Ovary (tissue), 10 donors: ENCODE results near the gene TPM1. TPM values are rescaled to one million over a fixed set of nuclear protein-coding genes. Genes with fewer than 3 reads are reported as not detected.
"Not testable (repeated sequence)": the region's sequence is repeated elsewhere in the genome, so short reads cannot be mapped to it uniquely, and the experiment has no call there.

Experiments
- DNase-seq, 5 donors: peaks; one replicate each; pipeline ENCODE4 v3.0.0-alpha.2; 2019 to 2020
- H3K27ac ChIP-seq, 2 donors: fragments of 200-600 bp; one replicate each; pipeline versions ENCODE4 v1.5.1 to v1.8.0; 2019 to 2022
- H3K27me3 ChIP-seq: fragments of 200-600 bp; one replicate; pipeline ENCODE4 v1.8.0; 2022
- H3K36me3 ChIP-seq: fragments of 200-600 bp; sonication (generic); one replicate; pipeline ENCODE4 v1.5.1; 2019
- H3K4me1 ChIP-seq: one replicate; pipeline ENCODE4 v1.8.1; 2013; ENCODE audit warnings: mild to moderate bottlenecking, moderate library complexity; ENCODE audit not compliant: insufficient read depth
- H3K4me3 ChIP-seq: fragments of 200-600 bp; sonication (generic); one replicate; pipeline ENCODE4 v1.5.1; 2017
- H3K9me3 ChIP-seq, 2 donors: fragments of 200-600 bp in 1 of 2; sonication (generic) in 1 of 2; one replicate each; pipeline versions ENCODE4 v1.5.1 to v1.8.1; 2013 to 2019; ENCODE audit warnings: mild to moderate bottlenecking in 1 of 2, moderate library complexity in 1 of 2
- EP300 ChIP-seq: sonication (generic); formaldehyde crosslinking; IDR thresholded peaks from one replicate; pipeline ENCODE4 v1.6.1; 2017; ENCODE audit warnings: antibody characterized with exemption
- POLR2A ChIP-seq: fragments of 450-650 bp; IDR thresholded peaks from one replicate; pipeline ENCODE4 v1.6.1; 2017; ENCODE audit warnings: antibody characterized with exemption, mild to moderate bottlenecking, moderate library complexity
- WGBS, 3 donors: extraction: QIAGEN DNeasy Blood & Tissue Kit in 1 of 3; methylation state at CpG; one replicate each; pipeline versions ENCODE4 v1.1.5 to v1.1.7; 2013 to 2017; 5-methylcytosine and 5-hydroxymethylcytosine counted together
- intact Hi-C, 4 donors: fragments of 100-400 bp; cut with DNase I; formaldehyde crosslinking; loops; one replicate each; pipeline versions ENCODE4 v1.11.0 to v1.15.1; 2022 to 2023
- long read RNA-seq, 3 donors: library from polyadenylated mRNA in 2 of 3; unstranded in 2 of 3; transcript quantifications; one replicate each; pipeline ENCODE4 v2.0.0 and lab custom pipeline, GENCODE V29; 2021 to 2026
- polyA plus RNA-seq, 2 donors: library from polyadenylated mRNA; stranded (reverse); fragments of 200-250 nt in 1 of 2; fragments of 350-450 nt in 1 of 2; fragmentation: Illumina TruSeq in 1 of 2; extraction: RNeasy Lipid Tissue Mini Kit (QIAGEN cat#74804) in 1 of 2; gene quantifications; one replicate each; pipeline ENCODE4 v1.2.3, GENCODE V29; 2013 to 2014
- total RNA-seq, 7 donors: library from RNA; depleted of rRNA in 2 of 7; stranded (reverse); fragments of >200 nt in 2 of 7; fragmentation: NEBNext Ultra II Directional in 3 of 7; extraction: Animal tissue kit (Norgen Biotek cat#: 25700) in 3 of 7; gene quantifications; one replicate each; pipeline versions ENCODE4 v1.1.0 to v1.2.4, GENCODE V29; 2016 to 2023
- TF ChIP-seq, protein P1 (sequence below), 3 donors: fragments of 450-650 bp in 2 of 3; fragments of 200-600 bp in 1 of 3; IDR thresholded peaks; one replicate each; pipeline versions ENCODE4 v1.5.1 to v1.8.0; 2016 to 2022; ENCODE audit warnings: antibody characterized with exemption in 3 of 3, mild to moderate bottlenecking in 1 of 3
- donor health status: DM: no; HTN: no; CAD: no; lungs with moderate emphysema.
- donor health status: DM: no; HTN: no; CAD: no.
- donor health status: Bipolar disorder and iron deficiency.
- donor health status: DM: yes; HTN: yes; CAD: no.
- donor health status: DM: no; HTN: no; CAD: no.
- donor health status: DM: yes; HTN: yes; CAD: no.

Gene TPM1
- total RNA-seq: 100 to 1,000 TPM; 204 to 695 (median 319) TPM
- 100 to 1,000 TPM; 332 to 676 TPM for polyA plus RNA-seq
- long read RNA-seq, donor 1, transcript TPM1-201 (9 exons, 1,670 nt): minor isoform, 373 of 2,784 reads
- long read RNA-seq, donor 1, transcript TPM1-220 (9 exons, 977 nt): minor isoform, 632 of 2,784 reads
- long read RNA-seq, donor 1, transcript TPM1-219 (9 exons, 933 nt): minor isoform, 160 of 2,784 reads
- long read RNA-seq, donor 1, transcript TPM1-206 (9 exons, 1,717 nt): major isoform, 656 of 2,784 reads
- long read RNA-seq, donor 1, partial matches to known transcripts: 350 of 2,784 reads
- long read RNA-seq, donor 1, other reads (novel, unspliced or antisense): 458 of 2,784 reads
- long read RNA-seq, donor 2, transcript TPM1-206 (9 exons, 1,717 nt): major isoform, 13 of 41 reads
- long read RNA-seq, donor 2, transcript TPM1-208 (8 exons, 943 nt): minor isoform, 6 of 41 reads
- long read RNA-seq, donor 2, partial matches to known transcripts: 14 of 41 reads
- long read RNA-seq, donor 2, other reads (novel, unspliced or antisense): 0 of 41 reads
- long read RNA-seq, donor 3, transcript TPM1-201 (9 exons, 1,670 nt): major isoform, 174 of 709 reads
- long read RNA-seq, donor 3, transcript TPM1-206 (9 exons, 1,717 nt): minor isoform, 100 of 709 reads
- long read RNA-seq, donor 3, transcript TPM1-220 (9 exons, 977 nt): minor isoform, 162 of 709 reads
- long read RNA-seq, donor 3, transcript TPM1-208 (8 exons, 943 nt): minor isoform, 48 of 709 reads
- long read RNA-seq, donor 3, partial matches to known transcripts: 32 of 709 reads
- long read RNA-seq, donor 3, other reads (novel, unspliced or antisense): 145 of 709 reads

DNA sequence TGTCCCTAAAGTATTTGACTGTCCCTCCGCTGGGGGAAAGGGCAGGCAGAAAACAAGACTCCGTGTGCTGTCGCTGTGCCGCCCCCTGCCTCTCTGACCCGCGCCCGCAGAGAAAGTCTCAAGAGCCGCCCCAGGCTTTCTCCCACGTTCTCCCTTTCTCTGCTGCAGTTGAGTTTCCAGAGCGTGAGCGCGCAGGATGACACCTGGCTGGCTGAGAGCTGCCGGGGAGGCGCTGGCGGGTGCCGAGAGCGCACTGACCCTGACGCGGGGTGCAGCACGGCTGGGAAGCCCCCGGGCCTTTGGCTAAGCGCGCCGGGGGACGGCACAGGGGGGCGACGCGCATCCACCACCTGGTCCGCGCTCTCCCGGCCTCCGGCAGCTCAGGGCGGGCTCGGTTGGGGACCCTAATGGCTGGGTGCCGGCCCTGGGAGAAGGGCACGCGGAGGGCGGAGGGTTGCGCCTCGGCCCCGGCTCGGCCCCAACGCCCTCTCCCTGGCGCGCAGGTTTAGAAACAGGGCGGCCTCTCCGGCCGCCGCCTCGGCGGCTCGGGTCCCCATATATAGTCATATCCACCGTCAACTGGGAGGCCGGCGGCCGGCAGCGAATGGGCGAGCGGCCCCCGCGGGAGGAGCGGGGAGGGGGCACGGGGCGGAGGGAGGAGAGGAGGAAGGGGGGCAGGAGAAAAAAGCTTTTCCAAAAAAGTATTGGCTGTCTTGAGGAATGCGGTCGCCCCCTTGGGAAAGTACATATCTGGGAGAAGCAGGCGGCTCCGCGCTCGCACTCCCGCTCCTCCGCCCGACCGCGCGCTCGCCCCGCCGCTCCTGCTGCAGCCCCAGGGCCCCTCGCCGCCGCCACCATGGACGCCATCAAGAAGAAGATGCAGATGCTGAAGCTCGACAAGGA, at the start of gene TPM1:
TPM1 (plus strand) TSS at position 774 of the 903 bp plus-strand sequence; CDS start at position 857, 83 bp downstream.
- TF ChIP-seq, protein P1, sequence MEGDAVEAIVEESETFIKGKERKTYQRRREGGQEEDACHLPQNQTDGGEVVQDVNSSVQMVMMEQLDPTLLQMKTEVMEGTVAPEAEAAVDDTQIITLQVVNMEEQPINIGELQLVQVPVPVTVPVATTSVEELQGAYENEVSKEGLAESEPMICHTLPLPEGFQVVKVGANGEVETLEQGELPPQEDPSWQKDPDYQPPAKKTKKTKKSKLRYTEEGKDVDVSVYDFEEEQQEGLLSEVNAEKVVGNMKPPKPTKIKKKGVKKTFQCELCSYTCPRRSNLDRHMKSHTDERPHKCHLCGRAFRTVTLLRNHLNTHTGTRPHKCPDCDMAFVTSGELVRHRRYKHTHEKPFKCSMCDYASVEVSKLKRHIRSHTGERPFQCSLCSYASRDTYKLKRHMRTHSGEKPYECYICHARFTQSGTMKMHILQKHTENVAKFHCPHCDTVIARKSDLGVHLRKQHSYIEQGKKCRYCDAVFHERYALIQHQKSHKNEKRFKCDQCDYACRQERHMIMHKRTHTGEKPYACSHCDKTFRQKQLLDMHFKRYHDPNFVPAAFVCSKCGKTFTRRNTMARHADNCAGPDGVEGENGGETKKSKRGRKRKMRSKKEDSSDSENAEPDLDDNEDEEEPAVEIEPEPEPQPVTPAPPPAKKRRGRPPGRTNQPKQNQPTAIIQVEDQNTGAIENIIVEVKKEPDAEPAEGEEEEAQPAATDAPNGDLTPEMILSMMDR (IDR thresholded peaks at IDR 0.05): no peak
- TF ChIP-seq POLR2A: peak; percentile 24
- no peaks in the 10 kb centered on the region for H3K27me3 ChIP-seq
- H3K27ac ChIP-seq: peak within 1 kb of the TSS; percentile 3 to 73

DNA sequence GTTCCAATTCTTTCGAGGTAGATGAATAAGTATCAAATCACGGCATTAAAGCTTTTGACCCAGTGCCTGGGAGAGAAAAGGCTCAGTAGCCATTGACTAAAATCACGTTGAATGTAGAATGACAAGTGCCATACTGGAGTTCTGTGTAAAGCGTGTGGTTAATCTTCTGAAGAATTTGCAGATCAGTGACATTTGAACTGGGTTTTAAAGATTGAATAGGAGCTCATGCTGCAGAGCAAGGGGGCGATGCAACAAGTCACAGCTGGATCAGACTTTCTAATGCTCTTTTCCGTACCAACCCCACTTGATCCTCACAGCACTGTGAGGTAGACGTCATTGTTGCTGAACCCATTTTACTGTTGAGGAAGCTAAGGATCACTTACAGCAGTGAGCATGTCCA, 49.5 kb upstream of the TPM1 start:
- 95 to 96% (median 96%) methylated on average over 7 of the region's 7 CpGs for WGBS, 3 donors
- Histone ChIP-seq H3K9me3 (no peaks in the 10 kb centered on the region), H3K4me1 (no peaks in the 10 kb centered on the region), H3K36me3 (no peaks in the 10 kb centered on the region), H3K4me3 (no peak overlapping the region), H3K27ac (no peak overlapping the region), H3K27me3 (no peaks in the 10 kb centered on the region)
- DNase-seq: no peak
- TF ChIP-seq EP300 (no peak), POLR2A (no peak)
- TF ChIP-seq, protein P1 (IDR thresholded peaks at IDR 0.05): no peak
- intact Hi-C loops: no loop called here

More for the DNA sequence above, at the start of gene TPM1:
- Histone ChIP-seq H3K4me1 (no peaks in the 10 kb centered on the region), H3K4me3 (peak within 1 kb of the TSS; percentile 87), H3K36me3 (no peaks in the 10 kb centered on the region), H3K9me3 (no peaks in the 10 kb centered on the region)
- WGBS, 3 donors: 1 to 2% (median 2%) methylated on average over 60 to 84 of the region's 84 CpGs
- intact Hi-C loops: loop anchor here in 3 of 4 donors (5.0 to 10.0 kb wide), 7 partner anchors 95 to 260 kb away; partner anchors contain the start of gene RPS27L (in 1 of the 3)
- peak; percentile 84 to 94 (median 88) for DNase-seq

DNA sequence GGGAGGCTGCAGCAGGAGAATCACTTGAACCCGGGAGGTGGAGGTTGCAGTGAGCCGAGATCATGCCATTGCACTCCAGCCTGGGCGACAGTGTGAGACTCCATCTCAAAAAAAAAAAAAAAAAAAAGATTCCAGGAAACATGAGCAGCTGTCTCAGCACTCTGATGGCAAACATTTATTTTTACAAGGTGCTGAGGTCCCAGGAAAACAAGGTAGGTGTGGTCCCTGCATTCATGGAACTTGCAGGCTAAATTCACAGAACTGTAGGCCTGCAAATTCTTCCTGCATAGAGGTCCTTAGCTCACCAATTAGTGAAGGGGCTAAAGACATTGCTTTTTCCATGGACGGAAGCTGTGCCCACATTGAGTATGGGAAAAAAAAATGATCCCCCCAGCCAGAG, 48.9 kb upstream of the TPM1 start:
- intact Hi-C loops, H3K4me3 ChIP-seq, DNase-seq, H3K27ac ChIP-seq, H3K27me3 ChIP-seq, H3K4me1 ChIP-seq, H3K36me3 ChIP-seq, H3K9me3 ChIP-seq: not testable (repeated sequence)
- 93 to 96% (median 94%) methylated on average over 4 of the region's 4 CpGs for WGBS, 3 donors

DNA sequence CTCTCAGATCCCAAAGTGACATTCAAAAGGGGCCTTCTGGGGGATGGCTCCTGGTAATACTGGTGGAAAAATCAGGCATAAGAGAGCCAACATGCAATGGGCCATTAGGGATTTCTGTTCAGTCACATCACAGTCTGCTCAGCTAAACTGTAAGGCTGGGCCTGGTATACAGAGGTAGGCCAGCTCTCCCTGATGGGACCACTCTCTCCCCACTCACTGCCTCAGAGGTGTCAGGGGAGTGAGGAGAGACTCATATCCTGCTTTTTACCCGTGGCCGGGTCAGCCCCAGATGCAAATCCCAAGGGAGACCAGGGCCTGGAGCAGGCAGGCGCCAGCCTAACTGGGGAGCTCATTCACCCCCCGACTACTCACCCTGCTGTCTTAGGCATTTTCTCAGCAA, 48.1 kb upstream of the TPM1 start:
- Histone ChIP-seq H3K27ac (no peak overlapping the region), H3K36me3 (no peaks in the 10 kb centered on the region), H3K9me3 (no peaks in the 10 kb centered on the region), H3K4me3 (no peak overlapping the region), H3K4me1 (no peaks in the 10 kb centered on the region), H3K27me3 (no peaks in the 10 kb centered on the region)
- DNase-seq: no peak
- TF ChIP-seq, protein P1 (IDR thresholded peaks at IDR 0.05): no peak
- no peak for TF ChIP-seq EP300
- TF ChIP-seq POLR2A: no peak
- WGBS, 3 donors: 81 to 92% (median 85%) methylated on average over 4 of the region's 4 CpGs
- intact Hi-C loops: no loop called here
